H9 (cell line): ENCODE measurements around the gene MORF4L1. TPM values are rescaled to one million over a fixed set of nuclear protein-coding genes. Genes with fewer than 3 reads are reported as not detected.

ENCODE experiments used
- DNase-seq: peaks from one replicate; pipeline ENCODE4 v3.0.0-alpha.2; 2017
- H2AFZ ChIP-seq: one replicate; pipeline ENCODE4 v1.6.1; 2013; ENCODE audit warnings: mild to moderate bottlenecking, low read length, control low read depth, moderate library complexity
- H2AK5ac ChIP-seq: 2 replicates; pipeline ENCODE4 v1.6.1; 2013; ENCODE audit warnings: low read length, control low read depth, mixed read lengths; ENCODE audit not compliant: insufficient read length
- H2BK120ac ChIP-seq: one replicate; pipeline ENCODE4 v1.6.1; 2013; ENCODE audit warnings: low read depth, mild to moderate bottlenecking, low read length, control low read depth, inconsistent platforms; ENCODE audit not compliant: poor library complexity, severe bottlenecking
- H2BK12ac ChIP-seq: 2 replicates; pipeline ENCODE4 v1.6.1; 2013; ENCODE audit warnings: low read length, control low read depth, mixed read lengths, low read depth; ENCODE audit not compliant: insufficient read length
- H2BK15ac ChIP-seq: 2 replicates; pipeline ENCODE4 v1.6.1; 2013; ENCODE audit warnings: low read depth, low read length, control low read depth
- H2BK20ac ChIP-seq: one replicate; pipeline ENCODE4 v1.6.1; 2013; ENCODE audit warnings: low read depth, mild to moderate bottlenecking, low read length, control low read depth, inconsistent platforms; ENCODE audit not compliant: poor library complexity, severe bottlenecking
- H2BK5ac ChIP-seq: 2 replicates; pipeline ENCODE4 v1.6.1; 2013; ENCODE audit warnings: low read length, control low read depth, mixed read lengths; ENCODE audit not compliant: insufficient read length
- H3K14ac ChIP-seq: 2 replicates; pipeline ENCODE4 v1.6.1; 2013; ENCODE audit warnings: low read length, control low read depth; ENCODE audit not compliant: insufficient read depth
- H3K18ac ChIP-seq: 2 replicates; pipeline ENCODE4 v1.6.1; 2013; ENCODE audit warnings: low read depth, mild to moderate bottlenecking, mixed read lengths, low read length, control low read depth; ENCODE audit not compliant: insufficient read length
- H3K23ac ChIP-seq: 2 replicates; pipeline ENCODE4 v1.6.1; 2013; ENCODE audit warnings: low read length, control low read depth, mixed read lengths, low read depth; ENCODE audit not compliant: insufficient read length
- H3K23me2 ChIP-seq: 2 replicates; pipeline ENCODE4 v1.6.1; 2013; ENCODE audit warnings: low read depth, mild to moderate bottlenecking, mixed read lengths, low read length, control low read depth; ENCODE audit not compliant: insufficient read length, poor library complexity, severe bottlenecking
- H3K27ac ChIP-seq: 2 replicates; pipeline ENCODE4 v1.5.1; 2013; ENCODE audit warnings: low read length, control low read depth, mixed read lengths, low read depth; ENCODE audit not compliant: insufficient read length
- H3K27me3 ChIP-seq: 2 replicates; pipeline ENCODE4 v1.6.1; 2013; ENCODE audit warnings: low read length, control low read depth, inconsistent platforms; ENCODE audit not compliant: insufficient read depth
- H3K4ac ChIP-seq: 2 replicates; pipeline ENCODE4 v1.6.1; 2013; ENCODE audit warnings: low read depth, mild to moderate bottlenecking, control low read depth, inconsistent platforms, low read length, moderate library complexity
- H3K4me1 ChIP-seq: 2 replicates; pipeline ENCODE4 v1.6.1; 2013; ENCODE audit warnings: low read length, control low read depth, inconsistent platforms; ENCODE audit not compliant: insufficient read depth
- H3K4me2 ChIP-seq: 2 replicates; pipeline ENCODE4 v1.6.1; 2013; ENCODE audit warnings: low read length, control low read depth, mixed read lengths; ENCODE audit not compliant: insufficient read length, insufficient read depth
- H3K56ac ChIP-seq: 2 replicates; pipeline ENCODE4 v1.6.1; 2013; ENCODE audit warnings: low read depth, mild to moderate bottlenecking, mixed read lengths, low read length, control low read depth; ENCODE audit not compliant: insufficient read length
- H3K79me1 ChIP-seq: 2 replicates; pipeline ENCODE4 v1.6.1; 2013; ENCODE audit warnings: low read depth, mild to moderate bottlenecking, moderate library complexity, low read length, control low read depth, inconsistent platforms; ENCODE audit not compliant: insufficient read depth, poor library complexity, severe bottlenecking
- H3K79me2 ChIP-seq: 2 replicates; pipeline ENCODE4 v1.6.1; 2013; ENCODE audit warnings: low read length, control low read depth, inconsistent platforms; ENCODE audit not compliant: insufficient read depth
- H3K9ac ChIP-seq: 2 replicates; pipeline ENCODE4 v1.6.1; 2013; ENCODE audit warnings: low read length, control low read depth, mixed read lengths; ENCODE audit not compliant: insufficient read length; ENCODE audit errors: extremely low read depth
- H3K9me3 ChIP-seq: one replicate; pipeline ENCODE4 v1.6.1; 2013; ENCODE audit warnings: low read depth, low read length, inconsistent platforms; ENCODE audit not compliant: control insufficient read depth
- H3T11ph ChIP-seq: one replicate; pipeline ENCODE4 v1.6.1; 2013; ENCODE audit warnings: mild to moderate bottlenecking, low read length, control low read depth, inconsistent platforms
- H4K20me1 ChIP-seq: one replicate; pipeline ENCODE4 v1.6.1; 2013; ENCODE audit not compliant: control insufficient read depth, insufficient read length, insufficient read depth
- H4K5ac ChIP-seq: 2 replicates; pipeline ENCODE4 v1.6.1; 2013; ENCODE audit warnings: low read depth, mild to moderate bottlenecking, mixed read lengths, low read length, control low read depth; ENCODE audit not compliant: insufficient read length
- H4K8ac ChIP-seq: replicated peaks from 2 replicates; pipeline ENCODE4 v1.6.1; 2013; ENCODE audit warnings: low read length, control low read depth, mixed read lengths, low read depth; ENCODE audit not compliant: insufficient read length
- H4K91ac ChIP-seq: 2 replicates; pipeline ENCODE4 v1.6.1; 2013; ENCODE audit warnings: low read depth, mild to moderate bottlenecking, moderate library complexity, mixed read lengths, low read length, control low read depth; ENCODE audit not compliant: insufficient read length
- H3K27ac Mint-ChIP-seq, 3 experiments: 2 replicates in 2 of 3; 3 replicates in 1 of 3; pipeline ENCODE4 v1.8.0; 2020 to 2021; ENCODE audit warnings: mixed read lengths in 3 of 3, mild to moderate bottlenecking in 1 of 3, moderate library complexity in 1 of 3
- H3K27me3 Mint-ChIP-seq: 2 replicates; pipeline ENCODE4 v1.8.0; 2021; ENCODE audit warnings: low read depth, mild to moderate bottlenecking, moderate library complexity, mixed read lengths
- H3K36me3 Mint-ChIP-seq, 3 experiments: 2 replicates in 2 of 3; 3 replicates in 1 of 3; pipeline ENCODE4 v1.8.0; 2020 to 2021; ENCODE audit warnings: low read depth in 3 of 3, mixed read lengths in 3 of 3; ENCODE audit not compliant: insufficient read depth in 1 of 3
- H3K4me1 Mint-ChIP-seq, 2 experiments: 2 replicates each; pipeline ENCODE4 v1.8.0; 2020; ENCODE audit warnings: mixed read lengths in 2 of 2
- H3K4me3 Mint-ChIP-seq, 2 experiments: 2 replicates in 1 of 2; 3 replicates in 1 of 2; pipeline ENCODE4 v1.8.0; 2020 to 2021; ENCODE audit warnings: mild to moderate bottlenecking in 2 of 2, mixed read lengths in 2 of 2, moderate library complexity in 1 of 2
- H3K9me3 Mint-ChIP-seq, 2 experiments: 2 replicates in 1 of 2; 3 replicates in 1 of 2; pipeline ENCODE4 v1.8.0; 2020; ENCODE audit warnings: mild to moderate bottlenecking in 2 of 2, mixed read lengths in 2 of 2, moderate library complexity in 1 of 2
- WGBS: extraction: QIAGEN DNeasy Blood & Tissue Kit; methylation state at CpG from one replicate; pipeline ENCODE4 v1.1.7; 2013; ENCODE audit warnings: missing lambda C conversion rate, low lambda C conversion rate, mixed read lengths; ENCODE audit not compliant: insufficient read length; ENCODE audit errors: extremely low coverage; 5-methylcytosine and 5-hydroxymethylcytosine counted together
- total RNA-seq: library from RNA; stranded (reverse); gene quantifications from 2 replicates; pipeline ENCODE4 v1.2.1, GENCODE V29; 2021
- TF ChIP-seq, protein P1 (sequence below): fragments of 200-600 bp; sonication (generic); conservative IDR thresholded peaks from 3 replicates; pipeline ENCODE4 v1.8.0; 2021; ENCODE audit warnings: antibody characterized with exemption, mild to moderate bottlenecking

The MORF4L1 gene
- total RNA-seq, 1 experiment from 2014 or later, result 544 TPM

DNA sequence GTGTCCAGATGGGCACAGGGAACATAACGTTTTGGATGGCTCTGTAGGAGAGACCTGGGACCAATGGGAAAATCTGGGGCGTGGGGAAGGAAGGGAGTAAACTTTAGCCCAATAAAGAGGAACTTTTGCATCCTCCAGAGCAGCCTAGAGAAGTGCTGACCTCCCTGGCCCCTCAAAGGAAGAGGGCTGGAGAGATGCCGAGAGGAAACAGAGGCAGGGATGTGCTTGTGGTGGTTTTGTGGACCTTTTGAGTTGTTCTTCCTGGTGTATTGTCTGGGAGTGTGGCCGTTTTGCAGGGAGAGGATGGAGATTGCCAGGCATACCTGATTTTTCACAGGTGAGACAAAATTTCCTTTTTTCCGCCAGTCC is 61.9 kb downstream of the MORF4L1 start:
- H3K27me3 ChIP-seq, result no peaks in the 10 kb centered on the region
- no peaks in the 10 kb centered on the region for H3K79me2 ChIP-seq
- H2BK5ac ChIP-seq, result no peak overlapping the region
- no peak overlapping the region for H2AFZ ChIP-seq
- H3K4me2 ChIP-seq, result no peak overlapping the region
- no peak overlapping the region for H3K56ac ChIP-seq
- peak overlapping the region in 1 of 3 experiments; percentile 88; a peak in 1 of 7 replicates for H3K27ac Mint-ChIP-seq
- H3K79me1 ChIP-seq, result no peaks in the 10 kb centered on the region
- H3K18ac ChIP-seq, result no peak overlapping the region
- peaks cover 0 to 3% (median 0%) of the 10 kb centered on the region in 3 experiments; a peak in 3 of 7 replicates for H3K36me3 Mint-ChIP-seq
- H3K23ac ChIP-seq, result no peak overlapping the region
- no peak overlapping the region for H3K9ac ChIP-seq
- no peaks in the 10 kb centered on the region for H3K23me2 ChIP-seq
- no peak overlapping the region for H2AK5ac ChIP-seq
- no peak overlapping the region for H2BK12ac ChIP-seq
- TF ChIP-seq, protein P1, sequence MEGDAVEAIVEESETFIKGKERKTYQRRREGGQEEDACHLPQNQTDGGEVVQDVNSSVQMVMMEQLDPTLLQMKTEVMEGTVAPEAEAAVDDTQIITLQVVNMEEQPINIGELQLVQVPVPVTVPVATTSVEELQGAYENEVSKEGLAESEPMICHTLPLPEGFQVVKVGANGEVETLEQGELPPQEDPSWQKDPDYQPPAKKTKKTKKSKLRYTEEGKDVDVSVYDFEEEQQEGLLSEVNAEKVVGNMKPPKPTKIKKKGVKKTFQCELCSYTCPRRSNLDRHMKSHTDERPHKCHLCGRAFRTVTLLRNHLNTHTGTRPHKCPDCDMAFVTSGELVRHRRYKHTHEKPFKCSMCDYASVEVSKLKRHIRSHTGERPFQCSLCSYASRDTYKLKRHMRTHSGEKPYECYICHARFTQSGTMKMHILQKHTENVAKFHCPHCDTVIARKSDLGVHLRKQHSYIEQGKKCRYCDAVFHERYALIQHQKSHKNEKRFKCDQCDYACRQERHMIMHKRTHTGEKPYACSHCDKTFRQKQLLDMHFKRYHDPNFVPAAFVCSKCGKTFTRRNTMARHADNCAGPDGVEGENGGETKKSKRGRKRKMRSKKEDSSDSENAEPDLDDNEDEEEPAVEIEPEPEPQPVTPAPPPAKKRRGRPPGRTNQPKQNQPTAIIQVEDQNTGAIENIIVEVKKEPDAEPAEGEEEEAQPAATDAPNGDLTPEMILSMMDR, result no peak
- no peak overlapping the region for H3T11ph ChIP-seq
- H3K27ac ChIP-seq, result no peak overlapping the region
- H3K14ac ChIP-seq, result no peak overlapping the region
- H4K5ac ChIP-seq, result no peak overlapping the region
- no peak overlapping the region for H4K91ac ChIP-seq
- H2BK20ac ChIP-seq, result no peak overlapping the region
- no peak overlapping the region for H4K8ac ChIP-seq
- no peak overlapping the region for H3K4me3 Mint-ChIP-seq
- WGBS, result no CpG with 5 or more reads among the region's 5 CpGs
- H3K4ac ChIP-seq, result no peak overlapping the region
- H3K27me3 Mint-ChIP-seq, result peaks cover 7% of the 10 kb centered on the region
- no peaks in the 10 kb centered on the region; a peak in 1 of 5 replicates for H3K9me3 Mint-ChIP-seq
- no peaks in the 10 kb centered on the region for H3K9me3 ChIP-seq
- H2BK120ac ChIP-seq, result no peak overlapping the region
- no peaks in the 10 kb centered on the region for H3K4me1 ChIP-seq
- no peaks in the 10 kb centered on the region for H4K20me1 ChIP-seq
- H2BK15ac ChIP-seq, result no peak overlapping the region
- H3K4me1 Mint-ChIP-seq, result no peaks in the 10 kb centered on the region; a peak in 2 of 4 replicates
- no peak for DNase-seq
